Activated CD4-positive, alpha-beta T cell treated with anti-CD3 and anti-CD28 coated beads for 36 hours (primary cell): ENCODE measurements around the gene GCHFR. TPM values are rescaled to one million over a fixed set of nuclear protein-coding genes. Genes with fewer than 3 reads are reported as not detected.

Source experiments
- ATAC-seq: fragments of 200-7000 bp; cut with Tn5 transposase; one replicate; pipeline ENCODE4 v1.10.0; 2021; ENCODE audit warnings: mild to moderate bottlenecking, moderate library complexity
- CTCF ChIA-PET: fragments of 350-600 bp; sonication (Branson Sonifier 250); formaldehyde crosslinking; loops from one replicate; lab custom pipeline; 2021; ENCODE audit warnings: antibody characterized with exemption; lab: Charles Lee
- POLR2A ChIA-PET: fragments of 350-600 bp; sonication (Branson Sonifier 250); formaldehyde crosslinking; loops from one replicate; lab custom pipeline; 2021; ENCODE audit warnings: antibody characterized with exemption, inconsistent platforms; lab: Charles Lee
- DNase-seq: peaks from one replicate; pipeline ENCODE4 v3.0.0-alpha.2; 2020
- H3K27ac Mint-ChIP-seq: one replicate; pipeline ENCODE4 v1.8.0; 2021; ENCODE audit warnings: mixed read lengths
- H3K27me3 Mint-ChIP-seq: one replicate; pipeline ENCODE4 v1.8.0; 2021; ENCODE audit warnings: mixed read lengths
- H3K36me3 Mint-ChIP-seq: one replicate; pipeline ENCODE4 v1.8.0; 2021; ENCODE audit warnings: low read depth, mixed read lengths
- H3K4me1 Mint-ChIP-seq: one replicate; pipeline ENCODE4 v1.8.0; 2021; ENCODE audit warnings: mixed read lengths
- H3K4me3 Mint-ChIP-seq: one replicate; pipeline ENCODE4 v1.8.0; 2021; ENCODE audit warnings: mild to moderate bottlenecking, moderate library complexity, mixed read lengths
- H3K9me3 Mint-ChIP-seq: one replicate; pipeline ENCODE4 v1.8.0; 2021; ENCODE audit warnings: low read depth, mixed read lengths
- intact Hi-C, 2 experiments: fragments of 100-400 bp; cut with DNase I in 1 of 2; cut with micrococcal nuclease in 1 of 2; formaldehyde crosslinking; loops; one replicate each; pipeline versions ENCODE4 v1.14.2 to v1.15.1; 2022 to 2024; cut with DNase I, micrococcal nuclease
- total RNA-seq, 2 experiments: library from RNA; stranded (reverse); gene quantifications; one replicate each; pipeline ENCODE4 v1.2.3, GENCODE V29; 2021

GCHFR gene
- total RNA-seq, 2 experiments from 2014 or later, result 32.8 to 41.1 TPM

GRCh38 chr15:40766906-40767837 lies 3.3 kb downstream of the GCHFR start:
- intact Hi-C loops, result no loop called here
- ChIA-PET CTCF (interaction anchor here (0.6 to 1.6 kb wide), 4 partner anchors 11 to 72 kb away, joined by 3 to 5 read pairs (median 4); partner anchors contain the start of gene RAD51), POLR2A (no interaction called here)
- no peak overlapping the region for H3K27ac Mint-ChIP-seq
- H3K9me3 Mint-ChIP-seq, result no peaks in the 10 kb centered on the region
- no peak for DNase-seq
- peaks cover 6% of the 10 kb centered on the region for H3K36me3 Mint-ChIP-seq
- H3K4me1 Mint-ChIP-seq, result peaks cover 48% of the 10 kb centered on the region
- no peak for ATAC-seq
- no peak overlapping the region for H3K4me3 Mint-ChIP-seq
- no peaks in the 10 kb centered on the region for H3K27me3 Mint-ChIP-seq

- DNase-seq (no peak), ATAC-seq (no peak)
- Mint-ChIP-seq H3K4me3 (no peak overlapping the region), H3K27ac (peak overlapping the region; percentile 87), H3K9me3 (no peaks in the 10 kb centered on the region), H3K36me3 (peaks cover 6% of the 10 kb centered on the region), H3K27me3 (no peaks in the 10 kb centered on the region), H3K4me1 (peaks cover 47% of the 10 kb centered on the region)
- CTCF ChIA-PET, result interaction anchor here (0.6 to 6.4 kb wide), 3 partner anchors 13 to 73 kb away, joined by 3 to 45 read pairs (median 5); partner anchors contain the start of gene RAD51
- intact Hi-C loops, result loop anchor here in 1 of 2 experiments (2.0 kb wide), 1 partner anchor 15 kb away; no protein-coding TSS in a partner anchor
- POLR2A ChIA-PET, result interaction anchor here (0.6 kb wide), 2 partner anchors 35 to 47 kb away, joined by 5 to 10 read pairs; no protein-coding TSS in a partner anchor
These were observed 4.1 kb downstream of the GCHFR start for GRCh38 chr15:40767838-40768500.

- peaks cover 39% of the 10 kb centered on the region for H3K4me1 Mint-ChIP-seq
- DNase-seq (no peak), ATAC-seq (no peak)
- no peaks in the 10 kb centered on the region for H3K27me3 Mint-ChIP-seq
- peak overlapping the region; percentile 32 for H3K4me3 Mint-ChIP-seq
- intact Hi-C loops, result loop anchor here in 1 of 2 experiments (2.0 kb wide), 1 partner anchor 14 kb away; no protein-coding TSS in a partner anchor
- POLR2A ChIA-PET, result interaction anchor here (0.6 to 1.0 kb wide), 2 partner anchors 14 to 36 kb away, joined by 3 to 5 read pairs; no protein-coding TSS in a partner anchor
- CTCF ChIA-PET, result interaction anchor here (1.3 to 6.4 kb wide), 3 partner anchors 10 to 125 kb away, joined by 4 to 45 read pairs (median 7); partner anchors contain the start of gene VPS18
- H3K36me3 Mint-ChIP-seq, result peaks cover 6% of the 10 kb centered on the region
- H3K27ac Mint-ChIP-seq, result peak overlapping the region; percentile 88
- no peaks in the 10 kb centered on the region for H3K9me3 Mint-ChIP-seq
These were observed 4.8 kb downstream of the GCHFR start for GRCh38 chr15:40768521-40769273.

GRCh38 chr15:40769274-40770146 lies 5.6 kb downstream of the GCHFR start, which contains the start of gene C15orf62:
C15orf62 (plus strand) TSS chr15:40769980; CDS start chr15:40770496, 516 bp downstream.
- H3K9me3 Mint-ChIP-seq, result no peaks in the 10 kb centered on the region
- no peaks in the 10 kb centered on the region for H3K27me3 Mint-ChIP-seq
- peaks cover 9% of the 10 kb centered on the region for H3K36me3 Mint-ChIP-seq
- peak within 1 kb of the TSS; percentile 88 for H3K27ac Mint-ChIP-seq
- H3K4me1 Mint-ChIP-seq, result peaks cover 37% of the 10 kb centered on the region
- H3K4me3 Mint-ChIP-seq, result peak within 1 kb of the TSS; percentile 32
- DNase-seq (peak; percentile 78), ATAC-seq (peak; percentile 73)
- intact Hi-C loops, result loop anchor here in 1 of 2 experiments (2.0 kb wide), 1 partner anchor 13 kb away; no protein-coding TSS in a partner anchor
- POLR2A ChIA-PET, result interaction anchor here (0.6 to 1.2 kb wide), 4 partner anchors 13 to 320 kb away, joined by 3 read pairs; no protein-coding TSS in a partner anchor
- CTCF ChIA-PET, result interaction anchor here (0.6 to 6.4 kb wide), 7 partner anchors 9 to 1198 kb away, joined by 3 to 45 read pairs (median 4); partner anchors contain the start of gene VPS18

GRCh38 chr15:40770147-40770721 lies 6.4 kb downstream of the GCHFR start:
- peaks cover 30% of the 10 kb centered on the region for H3K4me1 Mint-ChIP-seq
- DNase-seq (peak; percentile 33), ATAC-seq (no peak)
- intact Hi-C loops, result no loop called here
- H3K27ac Mint-ChIP-seq, result peak overlapping the region; percentile 88
- peaks cover 13% of the 10 kb centered on the region for H3K36me3 Mint-ChIP-seq
- H3K4me3 Mint-ChIP-seq, result no peak overlapping the region
- CTCF ChIA-PET, result interaction anchor here (0.8 to 6.4 kb wide), 6 partner anchors 8 to 74 kb away, joined by 3 to 45 read pairs (median 4); no protein-coding TSS in a partner anchor
- H3K27me3 Mint-ChIP-seq, result no peaks in the 10 kb centered on the region
- no peaks in the 10 kb centered on the region for H3K9me3 Mint-ChIP-seq
- POLR2A ChIA-PET, result interaction anchor here (0.6 to 1.2 kb wide), 4 partner anchors 11 to 320 kb away, joined by 3 read pairs; no protein-coding TSS in a partner anchor

- ChIA-PET CTCF (interaction anchor here (0.6 to 6.4 kb wide), 6 partner anchors 10 to 32 kb away, joined by 3 to 45 read pairs (median 3); no protein-coding TSS in a partner anchor), POLR2A (interaction anchor here (0.5 kb wide), 1 partner anchor 33 kb away, joined by 3 read pairs; no protein-coding TSS in a partner anchor)
- DNase-seq (no peak), ATAC-seq (no peak)
- Mint-ChIP-seq H3K36me3 (peaks cover 17% of the 10 kb centered on the region), H3K9me3 (no peaks in the 10 kb centered on the region), H3K27ac (no peak overlapping the region), H3K4me1 (peaks cover 22% of the 10 kb centered on the region), H3K4me3 (no peak overlapping the region), H3K27me3 (no peaks in the 10 kb centered on the region)
- intact Hi-C loops, result no loop called here
These were observed 7.4 kb downstream of the GCHFR start for GRCh38 chr15:40771242-40771641.

GRCh38 chr15:40772014-40772413 lies 8.1 kb downstream of the GCHFR start:
- ChIA-PET POLR2A (no interaction called here), CTCF (interaction anchor here (0.7 to 6.4 kb wide), 5 partner anchors 11 to 32 kb away, joined by 3 to 45 read pairs (median 3); no protein-coding TSS in a partner anchor)
- Mint-ChIP-seq H3K9me3 (no peaks in the 10 kb centered on the region), H3K4me3 (no peak overlapping the region), H3K27me3 (no peaks in the 10 kb centered on the region), H3K36me3 (peaks cover 24% of the 10 kb centered on the region), H3K4me1 (peaks cover 29% of the 10 kb centered on the region), H3K27ac (no peak overlapping the region)
- intact Hi-C loops, result no loop called here
- DNase-seq (no peak), ATAC-seq (no peak)

- Mint-ChIP-seq H3K4me1 (peaks cover 27% of the 10 kb centered on the region), H3K4me3 (no peak overlapping the region), H3K27ac (no peak overlapping the region), H3K27me3 (no peaks in the 10 kb centered on the region), H3K9me3 (no peaks in the 10 kb centered on the region), H3K36me3 (peaks cover 26% of the 10 kb centered on the region)
- CTCF ChIA-PET, result interaction anchor here (6.4 kb wide), 1 partner anchor 11 kb away, joined by 45 read pairs; no protein-coding TSS in a partner anchor
- intact Hi-C loops, result no loop called here
- ATAC-seq (no peak), DNase-seq (no peak)
- POLR2A ChIA-PET, result interaction anchor here (0.6 kb wide), 1 partner anchor 13 kb away, joined by 3 read pairs; no protein-coding TSS in a partner anchor
These were observed 9.6 kb downstream of the GCHFR start for GRCh38 chr15:40773496-40773895.

- Mint-ChIP-seq H3K4me3 (no peak overlapping the region), H3K27ac (no peak overlapping the region), H3K27me3 (no peaks in the 10 kb centered on the region), H3K4me1 (peaks cover 23% of the 10 kb centered on the region), H3K36me3 (peaks cover 24% of the 10 kb centered on the region), H3K9me3 (no peaks in the 10 kb centered on the region)
- ChIA-PET CTCF (interaction anchor here (6.4 kb wide), 1 partner anchor 10 kb away, joined by 45 read pairs; no protein-coding TSS in a partner anchor), POLR2A (no interaction called here)
- DNase-seq (no peak), ATAC-seq (no peak)
- intact Hi-C loops, result no loop called here
These were observed 10.0 kb downstream of the GCHFR start for GRCh38 chr15:40773902-40774301.
